GM23338 (cell line): ENCODE measurements around the gene BRPF3. TPM values are rescaled to one million over a fixed set of nuclear protein-coding genes. Genes with fewer than 3 reads are reported as not detected.

Experiments
- ATAC-seq: fragments of 200-7000 bp; cut with Tn5 transposase; 3 replicates; pipeline ENCODE4 v1.9.1; 2020
- DNase-seq: peaks from one replicate; pipeline ENCODE4 v3.0.0-alpha.2; 2015; ENCODE audit warnings: low spot score
- H2AFZ ChIP-seq: fragments of 200-600 bp; sonication (generic); 2 replicates; pipeline ENCODE4 v1.8.0; 2016; ENCODE audit warnings: antibody characterized with exemption, mild to moderate bottlenecking, moderate library complexity
- H3F3A ChIP-seq: fragments of 200-600 bp; sonication (generic); replicated peaks from 2 replicates; pipeline ENCODE4 v1.8.0; 2017; ENCODE audit warnings: antibody characterized with exemption, mixed run types, low read depth
- H3K27ac ChIP-seq: fragments of 200-600 bp; sonication (generic); 2 replicates; pipeline ENCODE4 v1.6.1; 2016; ENCODE audit warnings: low read depth
- H3K27me3 ChIP-seq: fragments of 200-600 bp; sonication (generic); 2 replicates; pipeline ENCODE4 v1.8.0; 2016; ENCODE audit warnings: mild to moderate bottlenecking, mixed run types, moderate library complexity; ENCODE audit not compliant: insufficient read depth
- H3K36me3 ChIP-seq: fragments of 200-600 bp; sonication (generic); 2 replicates; pipeline ENCODE4 v1.8.0; 2016; ENCODE audit warnings: mild to moderate bottlenecking; ENCODE audit not compliant: insufficient read depth
- H3K4me1 ChIP-seq: fragments of 200-600 bp; sonication (generic); 2 replicates; pipeline ENCODE4 v1.8.0; 2016; ENCODE audit warnings: mild to moderate bottlenecking, moderate library complexity; ENCODE audit not compliant: insufficient read depth
- H3K4me2 ChIP-seq: fragments of 200-600 bp; sonication (generic); 2 replicates; pipeline ENCODE4 v1.7.1; 2017; ENCODE audit warnings: mixed run types
- H3K4me3 ChIP-seq: fragments of 200-600 bp; sonication (generic); 2 replicates; pipeline ENCODE4 v1.6.1; 2016; ENCODE audit warnings: mixed run types
- H3K79me2 ChIP-seq: fragments of 200-600 bp; sonication (generic); replicated peaks from 2 replicates; pipeline ENCODE4 v1.8.0; 2017; ENCODE audit warnings: mild to moderate bottlenecking; ENCODE audit not compliant: insufficient read depth
- H3K9me2 ChIP-seq: fragments of 200-600 bp; sonication (generic); 2 replicates; pipeline ENCODE4 v1.8.0; 2017; ENCODE audit not compliant: insufficient read depth
- H4K20me1 ChIP-seq: fragments of 200-600 bp; sonication (generic); replicated peaks from 2 replicates; pipeline ENCODE4 v1.8.0; 2017; ENCODE audit warnings: mild to moderate bottlenecking; ENCODE audit not compliant: insufficient read depth
- H3K27ac Mint-ChIP-seq: 2 replicates; pipeline ENCODE4 v1.8.0; 2020; ENCODE audit warnings: inconsistent platforms, mild to moderate bottlenecking, moderate library complexity, mixed read lengths
- H3K27me3 Mint-ChIP-seq: 3 replicates; pipeline ENCODE4 v1.8.0; 2022; ENCODE audit warnings: low read depth, mild to moderate bottlenecking, moderate library complexity, mixed read lengths, inconsistent platforms; ENCODE audit not compliant: insufficient read depth, poor library complexity
- H3K36me3 Mint-ChIP-seq: 3 replicates; pipeline ENCODE4 v1.8.0; 2021; ENCODE audit warnings: low read depth, mild to moderate bottlenecking, inconsistent platforms, moderate library complexity, mixed read lengths
- H3K4me1 Mint-ChIP-seq: 3 replicates; pipeline ENCODE4 v1.8.0; 2020; ENCODE audit warnings: mild to moderate bottlenecking, inconsistent platforms, mixed read lengths
- H3K4me3 Mint-ChIP-seq: 3 replicates; pipeline ENCODE4 v1.8.0; 2021; ENCODE audit warnings: moderate library complexity, mild to moderate bottlenecking, inconsistent platforms, mixed read lengths
- H3K9me3 Mint-ChIP-seq: 3 replicates; pipeline ENCODE4 v1.8.0; 2020; ENCODE audit warnings: moderate library complexity, mild to moderate bottlenecking, inconsistent platforms, mixed read lengths
- CREB1 ChIP-seq: fragments of 250-450 bp; sonication (Bioruptor Pico); IDR thresholded peaks from 2 replicates; pipeline ENCODE4 v1.5.0; 2020; ENCODE audit warnings: low read depth, mild to moderate bottlenecking, moderate library complexity
- EZH2 ChIP-seq: fragments of 200-600 bp; sonication (generic); IDR thresholded peaks from one replicate; pipeline ENCODE4 v1.8.0; 2017; ENCODE audit warnings: antibody characterized with exemption, mild to moderate bottlenecking, low read depth; ENCODE audit not compliant: unreplicated experiment
- JUNB ChIP-seq: IDR thresholded peaks from one replicate; pipeline ENCODE4 v1.6.1; 2016; ENCODE audit warnings: antibody characterized with exemption; ENCODE audit not compliant: unreplicated experiment
- POLR2AphosphoS5 ChIP-seq: IDR thresholded peaks from 2 replicates; pipeline ENCODE4 v1.6.1; 2016; ENCODE audit warnings: antibody characterized with exemption, low read depth
- ZNF114 ChIP-seq: fragments of 250-450 bp; sonication (Bioruptor Pico); IDR thresholded peaks from 2 replicates; pipeline ENCODE4 v1.5.0; 2020; ENCODE audit warnings: mild to moderate bottlenecking, moderate library complexity
- ZNF331 ChIP-seq: fragments of 250-450 bp; sonication (Bioruptor Pico); IDR thresholded peaks from 2 replicates; pipeline ENCODE4 v1.5.0; 2020; ENCODE audit warnings: low read depth, mild to moderate bottlenecking, moderate library complexity
- polyA plus RNA-seq: library from polyadenylated mRNA; unstranded; fragments of >200 nt; fragmentation: Nextera tagmentation; extraction: Ambion mirVana; gene quantifications from 2 replicates; pipeline ENCODE4 v1.2.1, GENCODE V29; 2016
- total RNA-seq: library from RNA; depleted of rRNA; stranded (reverse); fragments of >200 nt; shearing (Covaris generic); gene quantifications from 2 replicates; pipeline ENCODE4 v1.2.3, GENCODE V29; 2014
- TF ChIP-seq, protein P1 (sequence below): fragments of 250-450 bp; sonication (Bioruptor Pico); IDR thresholded peaks from 2 replicates; pipeline ENCODE4 v1.5.0; 2020; ENCODE audit warnings: mild to moderate bottlenecking, moderate library complexity
- TF ChIP-seq, protein P2 (sequence below): IDR thresholded peaks from one replicate; pipeline ENCODE4 v1.6.1; 2018; ENCODE audit warnings: antibody characterized with exemption; ENCODE audit not compliant: unreplicated experiment
- TF ChIP-seq, protein P3 (sequence below), 2 experiments: fragments of 200-600 bp in 1 of 2; sonication (generic) in 1 of 2; conservative IDR thresholded peaks; 2 replicates each; pipeline versions ENCODE4 v1.5.1 to v1.6.1; 2016 to 2017; ENCODE audit warnings: antibody characterized with exemption in 2 of 2, low read depth in 2 of 2, mild to moderate bottlenecking in 2 of 2, moderate library complexity in 1 of 2

Gene BRPF3
- total and polyA plus RNA-seq, 2 experiments from 2014 or later: 11.8 to 33.2 TPM

DNA sequence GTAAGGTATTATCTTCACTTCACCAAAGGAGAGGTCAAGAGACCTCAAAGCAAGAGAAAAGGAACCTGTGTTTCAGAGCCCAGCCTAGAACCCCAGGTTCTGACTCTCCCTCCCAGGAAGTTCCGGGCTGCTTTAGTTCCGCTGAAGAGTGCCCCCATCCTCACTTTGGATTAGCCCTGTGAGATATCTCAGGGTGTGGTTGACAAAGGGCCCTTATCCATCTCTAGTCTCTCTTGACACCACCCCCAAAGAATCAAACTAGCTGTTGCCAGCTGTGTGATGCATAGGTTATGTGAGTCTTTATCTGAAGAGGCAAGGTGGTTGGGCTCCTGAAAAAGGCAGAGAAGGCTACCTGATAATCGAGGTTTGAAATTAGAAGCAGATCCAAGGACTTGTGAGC is 20.6 kb downstream of the BRPF3 start (continued):
- TF ChIP-seq, protein P1, sequence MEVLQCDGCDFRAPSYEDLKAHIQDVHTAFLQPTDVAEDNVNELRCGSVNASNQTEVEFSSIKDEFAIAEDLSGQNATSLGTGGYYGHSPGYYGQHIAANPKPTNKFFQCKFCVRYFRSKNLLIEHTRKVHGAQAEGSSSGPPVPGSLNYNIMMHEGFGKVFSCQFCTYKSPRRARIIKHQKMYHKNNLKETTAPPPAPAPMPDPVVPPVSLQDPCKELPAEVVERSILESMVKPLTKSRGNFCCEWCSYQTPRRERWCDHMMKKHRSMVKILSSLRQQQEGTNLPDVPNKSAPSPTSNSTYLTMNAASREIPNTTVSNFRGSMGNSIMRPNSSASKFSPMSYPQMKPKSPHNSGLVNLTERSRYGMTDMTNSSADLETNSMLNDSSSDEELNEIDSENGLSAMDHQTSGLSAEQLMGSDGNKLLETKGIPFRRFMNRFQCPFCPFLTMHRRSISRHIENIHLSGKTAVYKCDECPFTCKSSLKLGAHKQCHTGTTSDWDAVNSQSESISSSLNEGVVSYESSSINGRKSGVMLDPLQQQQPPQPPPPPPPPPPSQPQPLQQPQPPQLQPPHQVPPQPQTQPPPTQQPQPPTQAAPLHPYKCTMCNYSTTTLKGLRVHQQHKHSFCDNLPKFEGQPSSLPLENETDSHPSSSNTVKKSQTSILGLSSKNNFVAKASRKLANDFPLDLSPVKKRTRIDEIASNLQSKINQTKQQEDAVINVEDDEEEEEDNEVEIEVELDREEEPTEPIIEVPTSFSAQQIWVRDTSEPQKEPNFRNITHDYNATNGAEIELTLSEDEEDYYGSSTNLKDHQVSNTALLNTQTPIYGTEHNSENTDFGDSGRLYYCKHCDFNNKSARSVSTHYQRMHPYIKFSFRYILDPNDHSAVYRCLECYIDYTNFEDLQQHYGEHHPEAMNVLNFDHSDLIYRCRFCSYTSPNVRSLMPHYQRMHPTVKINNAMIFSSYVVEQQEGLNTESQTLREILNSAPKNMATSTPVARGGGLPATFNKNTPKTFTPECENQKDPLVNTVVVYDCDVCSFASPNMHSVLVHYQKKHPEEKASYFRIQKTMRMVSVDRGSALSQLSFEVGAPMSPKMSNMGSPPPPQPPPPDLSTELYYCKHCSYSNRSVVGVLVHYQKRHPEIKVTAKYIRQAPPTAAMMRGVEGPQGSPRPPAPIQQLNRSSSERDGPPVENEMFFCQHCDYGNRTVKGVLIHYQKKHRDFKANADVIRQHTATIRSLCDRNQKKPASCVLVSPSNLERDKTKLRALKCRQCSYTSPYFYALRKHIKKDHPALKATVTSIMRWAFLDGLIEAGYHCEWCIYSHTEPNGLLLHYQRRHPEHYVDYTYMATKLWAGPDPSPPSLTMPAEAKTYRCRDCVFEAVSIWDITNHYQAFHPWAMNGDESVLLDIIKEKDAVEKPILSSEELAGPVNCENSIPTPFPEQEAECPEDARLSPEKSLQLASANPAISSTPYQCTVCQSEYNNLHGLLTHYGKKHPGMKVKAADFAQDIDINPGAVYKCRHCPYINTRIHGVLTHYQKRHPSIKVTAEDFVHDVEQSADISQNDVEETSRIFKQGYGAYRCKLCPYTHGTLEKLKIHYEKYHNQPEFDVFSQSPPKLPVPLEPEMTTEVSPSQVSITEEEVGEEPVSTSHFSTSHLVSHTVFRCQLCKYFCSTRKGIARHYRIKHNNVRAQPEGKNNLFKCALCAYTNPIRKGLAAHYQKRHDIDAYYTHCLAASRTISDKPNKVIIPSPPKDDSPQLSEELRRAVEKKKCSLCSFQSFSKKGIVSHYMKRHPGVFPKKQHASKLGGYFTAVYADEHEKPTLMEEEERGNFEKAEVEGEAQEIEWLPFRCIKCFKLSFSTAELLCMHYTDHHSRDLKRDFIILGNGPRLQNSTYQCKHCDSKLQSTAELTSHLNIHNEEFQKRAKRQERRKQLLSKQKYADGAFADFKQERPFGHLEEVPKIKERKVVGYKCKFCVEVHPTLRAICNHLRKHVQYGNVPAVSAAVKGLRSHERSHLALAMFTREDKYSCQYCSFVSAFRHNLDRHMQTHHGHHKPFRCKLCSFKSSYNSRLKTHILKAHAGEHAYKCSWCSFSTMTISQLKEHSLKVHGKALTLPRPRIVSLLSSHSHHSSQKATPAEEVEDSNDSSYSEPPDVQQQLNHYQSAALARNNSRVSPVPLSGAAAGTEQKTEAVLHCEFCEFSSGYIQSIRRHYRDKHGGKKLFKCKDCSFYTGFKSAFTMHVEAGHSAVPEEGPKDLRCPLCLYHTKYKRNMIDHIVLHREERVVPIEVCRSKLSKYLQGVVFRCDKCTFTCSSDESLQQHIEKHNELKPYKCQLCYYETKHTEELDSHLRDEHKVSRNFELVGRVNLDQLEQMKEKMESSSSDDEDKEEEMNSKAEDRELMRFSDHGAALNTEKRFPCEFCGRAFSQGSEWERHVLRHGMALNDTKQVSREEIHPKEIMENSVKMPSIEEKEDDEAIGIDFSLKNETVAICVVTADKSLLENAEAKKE (CRISPR knock-in tag): no peak
- TF ChIP-seq ZNF114 (CRISPR knock-in tag): no peak
- TF ChIP-seq CREB1: no peak
- TF ChIP-seq POLR2AphosphoS5: no peak
- TF ChIP-seq, protein P2, sequence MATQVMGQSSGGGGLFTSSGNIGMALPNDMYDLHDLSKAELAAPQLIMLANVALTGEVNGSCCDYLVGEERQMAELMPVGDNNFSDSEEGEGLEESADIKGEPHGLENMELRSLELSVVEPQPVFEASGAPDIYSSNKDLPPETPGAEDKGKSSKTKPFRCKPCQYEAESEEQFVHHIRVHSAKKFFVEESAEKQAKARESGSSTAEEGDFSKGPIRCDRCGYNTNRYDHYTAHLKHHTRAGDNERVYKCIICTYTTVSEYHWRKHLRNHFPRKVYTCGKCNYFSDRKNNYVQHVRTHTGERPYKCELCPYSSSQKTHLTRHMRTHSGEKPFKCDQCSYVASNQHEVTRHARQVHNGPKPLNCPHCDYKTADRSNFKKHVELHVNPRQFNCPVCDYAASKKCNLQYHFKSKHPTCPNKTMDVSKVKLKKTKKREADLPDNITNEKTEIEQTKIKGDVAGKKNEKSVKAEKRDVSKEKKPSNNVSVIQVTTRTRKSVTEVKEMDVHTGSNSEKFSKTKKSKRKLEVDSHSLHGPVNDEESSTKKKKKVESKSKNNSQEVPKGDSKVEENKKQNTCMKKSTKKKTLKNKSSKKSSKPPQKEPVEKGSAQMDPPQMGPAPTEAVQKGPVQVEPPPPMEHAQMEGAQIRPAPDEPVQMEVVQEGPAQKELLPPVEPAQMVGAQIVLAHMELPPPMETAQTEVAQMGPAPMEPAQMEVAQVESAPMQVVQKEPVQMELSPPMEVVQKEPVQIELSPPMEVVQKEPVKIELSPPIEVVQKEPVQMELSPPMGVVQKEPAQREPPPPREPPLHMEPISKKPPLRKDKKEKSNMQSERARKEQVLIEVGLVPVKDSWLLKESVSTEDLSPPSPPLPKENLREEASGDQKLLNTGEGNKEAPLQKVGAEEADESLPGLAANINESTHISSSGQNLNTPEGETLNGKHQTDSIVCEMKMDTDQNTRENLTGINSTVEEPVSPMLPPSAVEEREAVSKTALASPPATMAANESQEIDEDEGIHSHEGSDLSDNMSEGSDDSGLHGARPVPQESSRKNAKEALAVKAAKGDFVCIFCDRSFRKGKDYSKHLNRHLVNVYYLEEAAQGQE: no peak
- no peak for TF ChIP-seq JUNB

DNA sequence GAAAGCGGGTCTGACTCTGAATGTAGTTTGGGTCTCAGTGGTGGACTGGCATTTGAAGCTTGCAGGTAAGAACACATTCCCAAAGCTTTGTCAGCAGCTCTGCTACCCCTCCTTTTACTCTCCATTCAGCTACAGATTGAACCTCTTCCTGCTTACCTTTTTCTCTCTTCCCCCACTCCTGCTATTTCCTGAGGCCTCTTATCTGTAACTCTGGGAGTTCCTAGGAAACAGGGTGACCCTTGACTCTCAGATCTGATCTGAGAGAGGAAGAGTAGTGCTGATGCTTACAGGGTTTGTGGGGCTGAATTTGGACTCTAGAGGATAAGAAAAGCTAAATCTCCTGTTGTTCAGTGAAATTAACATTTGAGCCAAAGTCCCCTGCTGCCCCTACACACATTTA is 21.4 kb downstream of the BRPF3 start:
- Histone ChIP-seq H3K27ac (no peak overlapping the region), H3F3A (no peaks in the 10 kb centered on the region; the same call in 1 of the 2 replicates), H3K4me2 (no peak overlapping the region), H3K79me2 (no peaks in the 10 kb centered on the region), H3K4me1 (no peaks in the 10 kb centered on the region), H3K27me3 (no peaks in the 10 kb centered on the region), H4K20me1 (peaks cover 14% of the 10 kb centered on the region), H3K4me3 (no peak overlapping the region), H2AFZ (no peak overlapping the region), H3K9me2 (no peaks in the 10 kb centered on the region), H3K36me3 (peaks cover 39% of the 10 kb centered on the region)
- no peaks in the 10 kb centered on the region for H3K27me3 Mint-ChIP-seq
- H3K9me3 Mint-ChIP-seq: no peaks in the 10 kb centered on the region
- DNase-seq: no peak
- no peaks in the 10 kb centered on the region for H3K4me1 Mint-ChIP-seq
- no peak overlapping the region for H3K4me3 Mint-ChIP-seq
- ATAC-seq: no peak
- peaks cover 70% of the 10 kb centered on the region for H3K36me3 Mint-ChIP-seq
- no peak overlapping the region for H3K27ac Mint-ChIP-seq
- TF ChIP-seq, protein P3, sequence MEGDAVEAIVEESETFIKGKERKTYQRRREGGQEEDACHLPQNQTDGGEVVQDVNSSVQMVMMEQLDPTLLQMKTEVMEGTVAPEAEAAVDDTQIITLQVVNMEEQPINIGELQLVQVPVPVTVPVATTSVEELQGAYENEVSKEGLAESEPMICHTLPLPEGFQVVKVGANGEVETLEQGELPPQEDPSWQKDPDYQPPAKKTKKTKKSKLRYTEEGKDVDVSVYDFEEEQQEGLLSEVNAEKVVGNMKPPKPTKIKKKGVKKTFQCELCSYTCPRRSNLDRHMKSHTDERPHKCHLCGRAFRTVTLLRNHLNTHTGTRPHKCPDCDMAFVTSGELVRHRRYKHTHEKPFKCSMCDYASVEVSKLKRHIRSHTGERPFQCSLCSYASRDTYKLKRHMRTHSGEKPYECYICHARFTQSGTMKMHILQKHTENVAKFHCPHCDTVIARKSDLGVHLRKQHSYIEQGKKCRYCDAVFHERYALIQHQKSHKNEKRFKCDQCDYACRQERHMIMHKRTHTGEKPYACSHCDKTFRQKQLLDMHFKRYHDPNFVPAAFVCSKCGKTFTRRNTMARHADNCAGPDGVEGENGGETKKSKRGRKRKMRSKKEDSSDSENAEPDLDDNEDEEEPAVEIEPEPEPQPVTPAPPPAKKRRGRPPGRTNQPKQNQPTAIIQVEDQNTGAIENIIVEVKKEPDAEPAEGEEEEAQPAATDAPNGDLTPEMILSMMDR (conservative IDR thresholded peaks at IDR 0.05; ENCODE audit: low read depth in 2 of 2): no peak
- TF ChIP-seq, protein P2: no peak
- TF ChIP-seq ZNF331 (CRISPR knock-in tag) (no peak), EZH2 (no peak)
